Body of pancreas (tissue), 4 donors: Measurements from ENCODE around the gene GALNT9. TPM values are rescaled to one million over a fixed set of nuclear protein-coding genes. Genes with fewer than 3 reads are reported as not detected.

Source experiments
- ATAC-seq: fragments of 150-250 bp; one replicate; pipeline ENCODE4 v1.9.1; 2016
- DNase-seq, 4 donors: peaks; one replicate each; pipeline ENCODE4 v3.0.0-alpha.2; 2019
- H3K27ac ChIP-seq, 4 donors: fragments of 200-600 bp; sonication (generic); 1 replicate in 3 of 4; 2 replicates in 1 of 4; pipeline versions ENCODE4 v1.5.1 to v1.6.1; 2016 to 2019; ENCODE audit warnings: mild to moderate bottlenecking in 1 of 4, mixed read lengths in 1 of 4, moderate library complexity in 1 of 4
- H3K27me3 ChIP-seq, 2 donors: fragments of 200-600 bp; sonication (generic); one replicate each; pipeline ENCODE4 v1.6.0; 2016; ENCODE audit warnings: mild to moderate bottlenecking in 1 of 2
- H3K36me3 ChIP-seq, 2 donors: fragments of 200-600 bp; sonication (generic); replicated peaks in 1 of 2; 2 replicates each; pipeline ENCODE4 v1.5.1; 2016; ENCODE audit warnings: low read depth in 2 of 2; ENCODE audit not compliant: insufficient read depth in 1 of 2
- H3K4me1 ChIP-seq: fragments of 200-600 bp; sonication (generic); one replicate; pipeline ENCODE4 v1.6.0; 2016
- H3K4me3 ChIP-seq, 2 donors: fragments of 200-600 bp; sonication (generic); 1 replicate in 1 of 2; 2 replicates in 1 of 2; pipeline ENCODE4 v1.5.1; 2016 to 2019
- H3K9me3 ChIP-seq, 3 donors: fragments of 200-600 bp; sonication (generic); 1 replicate in 2 of 3; 2 replicates in 1 of 3; pipeline ENCODE4 v1.5.1; 2016
- POLR2A ChIP-seq, 3 donors: fragments of 450-650 bp; IDR thresholded peaks; one replicate each; pipeline ENCODE4 v1.6.1; 2016; ENCODE audit warnings: antibody characterized with exemption in 3 of 3, mild to moderate bottlenecking in 2 of 3
- WGBS, 2 donors: methylation state at CpG; one replicate each; pipeline ENCODE4 v1.1.5; 2017; 5-methylcytosine and 5-hydroxymethylcytosine counted together
- intact Hi-C: fragments of 100-400 bp; cut with DNase I; formaldehyde crosslinking; loops from one replicate; pipeline ENCODE4 v1.15.1; 2023
- total RNA-seq, 2 donors: library from RNA; depleted of rRNA; stranded (reverse); fragments of >200 nt; gene quantifications; one replicate each; pipeline ENCODE4 v1.1.0, GENCODE V29; 2016
- TF ChIP-seq, protein P1 (sequence below), 7 experiments: fragments of 450-650 bp in 4 of 7; fragments of 200-600 bp in 3 of 7; sonication (generic) in 3 of 7; IDR thresholded peaks; one replicate each; pipeline ENCODE4 v1.5.1; 2016 to 2019; ENCODE audit warnings: antibody characterized with exemption in 7 of 7

Gene GALNT9
- total RNA-seq, 2 donors from 2014 or later, result not detected

DNA sequence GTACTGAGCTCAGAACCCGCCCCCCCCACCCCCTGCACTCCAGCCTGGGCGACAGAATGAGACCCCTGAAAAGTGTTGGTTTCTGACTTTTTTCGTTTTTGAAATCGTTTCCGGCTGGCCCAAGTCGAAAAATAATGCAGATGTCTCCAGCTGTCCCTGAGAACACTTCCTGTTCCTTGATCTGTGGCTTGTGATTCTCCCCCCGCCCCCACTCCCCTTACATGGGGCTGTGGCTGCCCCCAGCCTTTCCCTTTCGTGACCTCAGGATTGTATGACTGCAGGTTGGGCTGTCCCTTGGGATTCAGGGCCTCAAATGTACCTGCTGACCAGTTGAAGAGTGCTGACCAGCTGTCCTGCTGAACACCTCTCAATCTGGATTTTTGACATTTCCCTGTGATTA, 151.1 kb downstream of the GALNT9 start:
- intact Hi-C loops, result no loop called here
- H3K27ac ChIP-seq, result no peak overlapping the region
- no peak for ATAC-seq
- H3K4me3 ChIP-seq, result no peak overlapping the region
- 22 to 48% methylated on average over 8 of the region's 8 CpGs for WGBS, 2 donors
- no peaks in the 10 kb centered on the region for H3K27me3 ChIP-seq
- no peaks in the 10 kb centered on the region for H3K4me1 ChIP-seq
- no peaks in the 10 kb centered on the region for H3K36me3 ChIP-seq
- DNase-seq, result no peak
- no peaks in the 10 kb centered on the region for H3K9me3 ChIP-seq
- TF ChIP-seq, protein P1, sequence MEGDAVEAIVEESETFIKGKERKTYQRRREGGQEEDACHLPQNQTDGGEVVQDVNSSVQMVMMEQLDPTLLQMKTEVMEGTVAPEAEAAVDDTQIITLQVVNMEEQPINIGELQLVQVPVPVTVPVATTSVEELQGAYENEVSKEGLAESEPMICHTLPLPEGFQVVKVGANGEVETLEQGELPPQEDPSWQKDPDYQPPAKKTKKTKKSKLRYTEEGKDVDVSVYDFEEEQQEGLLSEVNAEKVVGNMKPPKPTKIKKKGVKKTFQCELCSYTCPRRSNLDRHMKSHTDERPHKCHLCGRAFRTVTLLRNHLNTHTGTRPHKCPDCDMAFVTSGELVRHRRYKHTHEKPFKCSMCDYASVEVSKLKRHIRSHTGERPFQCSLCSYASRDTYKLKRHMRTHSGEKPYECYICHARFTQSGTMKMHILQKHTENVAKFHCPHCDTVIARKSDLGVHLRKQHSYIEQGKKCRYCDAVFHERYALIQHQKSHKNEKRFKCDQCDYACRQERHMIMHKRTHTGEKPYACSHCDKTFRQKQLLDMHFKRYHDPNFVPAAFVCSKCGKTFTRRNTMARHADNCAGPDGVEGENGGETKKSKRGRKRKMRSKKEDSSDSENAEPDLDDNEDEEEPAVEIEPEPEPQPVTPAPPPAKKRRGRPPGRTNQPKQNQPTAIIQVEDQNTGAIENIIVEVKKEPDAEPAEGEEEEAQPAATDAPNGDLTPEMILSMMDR (IDR thresholded peaks at IDR 0.05), result no peak
- no peak for TF ChIP-seq POLR2A (IDR thresholded peaks at IDR 0.05)

DNA sequence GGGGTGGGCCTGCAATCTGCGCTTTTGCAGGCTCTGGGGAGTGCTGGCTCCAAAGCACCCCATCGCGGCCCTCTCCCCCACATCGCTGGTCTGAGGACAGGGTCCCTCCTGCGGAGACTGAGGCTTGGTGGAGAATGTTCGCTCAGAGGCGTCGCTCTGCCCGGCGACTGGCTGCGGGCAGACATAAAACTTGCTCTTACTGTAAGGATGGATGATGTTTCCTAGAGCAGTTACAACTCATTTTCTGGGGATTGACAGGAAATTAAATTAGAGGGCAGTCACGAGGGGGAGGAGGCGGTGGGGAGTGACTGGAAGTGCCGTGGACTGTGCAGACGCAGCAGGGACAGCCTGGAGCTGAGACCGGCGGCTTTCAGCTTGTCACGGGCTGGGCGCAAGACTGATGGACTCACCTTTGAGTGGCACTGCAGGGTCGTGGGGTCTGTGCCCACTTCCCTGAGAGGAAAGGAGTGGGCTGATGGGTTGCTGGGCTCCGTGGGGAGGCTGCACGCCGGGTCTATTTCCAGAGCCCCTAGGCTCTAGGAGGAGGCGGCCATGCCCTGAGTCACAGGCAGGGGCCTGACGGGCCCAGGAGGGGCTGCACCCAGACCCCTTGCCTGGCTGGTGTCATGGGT, 152.4 kb downstream of the GALNT9 start:
- WGBS, 2 donors, result 62 to 66% methylated on average over 14 to 25 of the region's 25 CpGs
- H3K9me3 ChIP-seq, result no peaks in the 10 kb centered on the region
- H3K4me3 ChIP-seq, result no peak overlapping the region
- no peak overlapping the region for H3K27ac ChIP-seq
- H3K4me1 ChIP-seq, result no peaks in the 10 kb centered on the region
- ATAC-seq, result no peak
- H3K36me3 ChIP-seq, result no peaks in the 10 kb centered on the region
- intact Hi-C loops, result no loop called here
- TF ChIP-seq, protein P1 (IDR thresholded peaks at IDR 0.05), result no peak
- no peak for TF ChIP-seq POLR2A (IDR thresholded peaks at IDR 0.05)
- no peaks in the 10 kb centered on the region for H3K27me3 ChIP-seq
- DNase-seq, result no peak

DNA sequence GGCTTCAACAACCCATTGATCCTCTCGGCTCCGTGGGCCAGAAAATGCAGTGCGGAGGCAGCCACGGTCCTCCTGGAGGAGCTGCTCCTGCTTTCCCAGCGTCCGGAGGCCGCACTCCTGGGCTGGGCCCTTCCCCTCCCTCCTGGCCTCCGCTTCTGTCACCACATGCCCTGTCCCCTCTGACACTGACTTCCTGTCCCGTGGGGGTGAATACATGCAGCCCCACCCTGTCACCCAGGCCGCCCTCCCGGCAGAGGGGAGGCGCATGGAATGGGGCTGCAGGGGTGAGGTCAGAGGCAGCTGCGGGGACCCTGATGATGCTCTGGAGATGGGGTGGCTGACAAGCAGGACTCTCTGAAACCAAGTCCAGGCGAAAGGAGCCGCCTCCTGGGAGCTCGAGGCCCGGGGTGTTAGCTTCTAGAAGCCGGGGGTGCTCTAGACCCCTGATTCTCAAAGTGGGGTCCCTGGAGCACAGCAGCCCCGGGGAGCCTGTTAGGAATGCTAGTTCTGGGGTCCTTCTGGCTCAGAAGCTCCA, 152.9 kb downstream of the GALNT9 start:
- ATAC-seq, result no peak
- Histone ChIP-seq H3K4me3 (no peak overlapping the region), H3K4me1 (no peaks in the 10 kb centered on the region), H3K9me3 (no peaks in the 10 kb centered on the region), H3K27me3 (peaks cover 0 to 3% of the 10 kb centered on the region in 2 donors), H3K27ac (no peak overlapping the region), H3K36me3 (no peaks in the 10 kb centered on the region)
- TF ChIP-seq POLR2A (IDR thresholded peaks at IDR 0.05), result no peak
- TF ChIP-seq, protein P1 (IDR thresholded peaks at IDR 0.05), result no peak
- WGBS, 2 donors, result 46 to 53% methylated on average over 13 of the region's 19 CpGs
- intact Hi-C loops, result no loop called here
- no peak for DNase-seq

DNA sequence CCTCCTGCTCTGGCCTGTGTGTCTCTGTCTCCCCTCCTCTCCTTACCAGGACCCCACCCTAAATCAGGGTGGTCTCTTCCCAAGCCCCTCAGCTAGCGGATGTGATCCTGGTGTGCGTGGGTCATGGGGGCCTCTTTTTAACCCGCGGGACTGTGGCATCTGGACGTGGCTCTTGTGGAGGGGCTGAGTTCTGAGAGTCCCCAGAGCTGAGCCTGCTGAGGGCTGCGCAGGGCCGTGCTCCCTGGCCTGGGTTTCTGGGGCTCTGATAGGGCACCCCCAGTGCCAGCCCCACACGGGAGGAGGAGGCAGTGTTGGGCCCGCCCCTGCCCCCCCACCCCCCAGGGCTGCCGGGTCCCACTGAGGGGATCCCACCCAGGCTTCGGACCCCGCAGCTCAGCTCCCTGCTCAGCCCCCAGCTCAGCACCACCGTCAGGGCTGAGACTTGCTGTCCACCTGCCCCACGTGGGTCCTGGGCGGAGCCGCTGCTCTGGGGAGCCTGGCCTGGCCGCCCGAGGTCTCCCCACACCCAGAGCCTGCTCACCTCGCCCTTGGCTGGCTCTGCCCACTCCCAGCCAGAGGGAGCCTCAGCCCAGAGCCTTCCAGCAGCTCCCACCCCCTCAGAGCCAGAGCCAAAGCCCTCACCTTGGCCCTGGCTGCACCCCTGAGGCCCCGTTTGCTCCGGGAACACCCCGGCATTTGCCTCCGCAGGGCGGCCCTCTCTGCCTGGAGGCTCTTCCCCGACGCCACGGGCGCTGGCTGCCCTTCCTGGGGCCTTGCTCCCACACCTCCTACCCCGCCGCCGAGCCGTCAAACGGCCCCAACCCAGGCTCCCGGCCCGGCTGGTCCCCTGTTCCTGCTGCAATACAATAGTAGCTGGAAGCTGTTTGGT, 153.6 kb downstream of the GALNT9 start:
- Histone ChIP-seq H3K27ac (no peak overlapping the region), H3K36me3 (no peaks in the 10 kb centered on the region), H3K4me3 (no peak overlapping the region), H3K4me1 (no peaks in the 10 kb centered on the region), H3K27me3 (peaks cover 0 to 9% of the 10 kb centered on the region in 2 donors), H3K9me3 (no peaks in the 10 kb centered on the region)
- WGBS, 2 donors, result 70% methylated on average over 29 of the region's 35 CpGs; no CpG with 5 or more reads in 1 of the 2 donors
- TF ChIP-seq, protein P1 (IDR thresholded peaks at IDR 0.05), result no peak
- no peak for TF ChIP-seq POLR2A (IDR thresholded peaks at IDR 0.05)
- intact Hi-C loops, result no loop called here
- ATAC-seq (no peak), DNase-seq (no peak)
